Muscle of leg (tissue), 11 donors: ENCODE results near the gene UGT1A6. TPM values are rescaled to one million over a fixed set of nuclear protein-coding genes. Genes with fewer than 3 reads are reported as not detected.
"Not testable (repeated sequence)": the region's sequence is repeated elsewhere in the genome, so short reads cannot be mapped to it uniquely, and the experiment has no call there.

Experiments used
- DNase-seq: peaks from one replicate; pipeline ENCODE4 v3.0.0; 2013
- H3K27ac ChIP-seq: one replicate; pipeline ENCODE4 v1.5.1; 2013; ENCODE audit warnings: mild to moderate bottlenecking, low read length, control low read depth
- H3K27me3 ChIP-seq: one replicate; pipeline ENCODE4 v1.6.1; 2013; ENCODE audit warnings: low read length; ENCODE audit not compliant: control insufficient read depth, insufficient read depth
- H3K36me3 ChIP-seq: one replicate; pipeline ENCODE4 v1.6.1; 2013; ENCODE audit warnings: low read length; ENCODE audit not compliant: control insufficient read depth, insufficient read depth
- H3K4me1 ChIP-seq: one replicate; pipeline ENCODE4 v1.6.1; 2013; ENCODE audit warnings: low read length; ENCODE audit not compliant: control insufficient read depth, insufficient read depth
- H3K4me3 ChIP-seq: one replicate; pipeline ENCODE4 v1.5.1; 2013; ENCODE audit warnings: low read length, control low read depth
- H3K9me3 ChIP-seq: replicated peaks from 2 replicates; pipeline ENCODE4 v1.6.1; 2013; ENCODE audit warnings: low read depth, low read length; ENCODE audit not compliant: control insufficient read depth
- whole genome bisulfite sequencing: methylation state at CpG from one replicate; pipeline ENCODE4 v1.1.5; 2013; ENCODE audit warnings: missing lambda C conversion rate; ENCODE audit not compliant: insufficient coverage; 5-methylcytosine and 5-hydroxymethylcytosine counted together
- polyA plus RNA-seq, 8 donors: library from polyadenylated mRNA; unstranded; fragments of 120-200 nt; gene quantifications; one replicate each; pipeline versions ENCODE4 v1.2.1 to v1.2.3, GENCODE V29; 2013; ENCODE audit warnings: inconsistent platforms in 1 of 8, low replicate concordance in 1 of 8; ENCODE audit not compliant: insufficient read length in 8 of 8, insufficient read depth in 1 of 8
- total RNA-seq: library from RNA; stranded (reverse); fragments of 120-200 nt; gene quantifications from one replicate; pipeline ENCODE4 v1.2.4, GENCODE V29; 2013

UGT1A6 gene
- total and polyA plus RNA-seq, 9 donors, result 0.16 TPM; not detected in 8

DNA sequence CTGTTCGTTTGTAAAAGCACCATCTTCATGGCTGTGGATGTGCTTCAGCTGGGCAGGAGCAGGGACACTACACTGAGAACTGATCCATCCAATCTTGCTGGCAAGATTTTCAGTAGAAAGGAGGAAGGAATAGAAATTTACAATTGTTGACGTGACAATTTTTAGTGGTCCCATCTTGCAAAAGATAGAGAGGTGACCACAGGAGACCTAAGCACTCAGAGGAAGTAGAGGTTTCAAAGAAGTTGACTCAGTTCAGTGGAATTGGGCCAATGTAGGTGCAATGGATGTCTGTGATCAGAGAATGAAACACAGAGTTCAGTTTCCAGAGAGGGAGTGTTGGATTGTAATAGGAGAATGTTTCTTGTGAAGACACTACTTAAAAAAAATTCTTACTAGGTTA is 21.4 kb downstream of the UGT1A6 start:
- Histone ChIP-seq H3K4me3 (no peak overlapping the region), H3K27me3 (peaks cover 2% of the 10 kb centered on the region), H3K4me1 (no peaks in the 10 kb centered on the region), H3K9me3 (no peaks in the 10 kb centered on the region), H3K27ac (no peak overlapping the region), H3K36me3 (no peaks in the 10 kb centered on the region)
- 74% methylated on average over 2 of the region's 2 CpGs for WGBS
- no peak for DNase-seq

GRCh38 chr2:233718552-233718951 is 25.9 kb downstream of the UGT1A6 start, which contains the start of gene UGT1A4:
Gene UGT1A4, plus strand, starts transcription at chr2:233718736. Its CDS starts 85 bp downstream, at chr2:233718821.
- Histone ChIP-seq H3K4me1 (no peaks in the 10 kb centered on the region), H3K4me3 (no peak within 1 kb of the TSS), H3K9me3 (no peaks in the 10 kb centered on the region), H3K36me3 (no peaks in the 10 kb centered on the region), H3K27ac (no peak within 1 kb of the TSS), H3K27me3 (peaks cover 2% of the 10 kb centered on the region)
- no peak for DNase-seq
- 72% methylated on average over 7 of the region's 7 CpGs for WGBS

DNA sequence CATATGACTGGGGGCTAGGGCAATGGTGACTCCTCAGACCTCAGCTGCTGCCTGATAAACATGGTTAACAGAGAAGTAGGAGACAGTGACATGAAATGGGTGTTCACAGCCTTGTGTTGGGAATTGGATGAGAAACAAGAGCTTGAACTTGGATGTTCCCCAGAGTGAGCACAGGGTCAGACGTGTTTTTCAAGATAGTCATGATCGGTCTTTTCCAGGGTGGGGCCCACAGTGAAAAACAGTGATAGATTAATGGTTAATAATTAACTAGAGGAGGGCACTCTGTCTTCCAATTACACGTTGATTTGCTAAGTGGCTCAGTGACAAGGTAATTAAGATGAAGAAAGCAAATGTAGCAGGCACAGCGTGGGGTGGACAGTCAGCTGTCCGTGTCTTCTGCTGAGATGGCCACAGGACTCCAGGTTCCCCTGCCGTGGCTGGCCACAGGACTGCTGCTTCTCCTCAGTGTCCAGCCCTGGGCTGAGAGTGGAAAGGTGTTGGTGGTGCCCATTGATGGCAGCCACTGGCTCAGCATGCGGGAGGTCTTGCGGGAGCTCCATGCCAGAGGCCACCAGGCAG is 36.1 kb downstream of the UGT1A6 start, which contains the start of gene UGT1A3:
TSS of gene UGT1A3 (plus strand) at position 320 of the 579 bp plus-strand sequence. CDS start at position 405, 85 bp downstream.
- no peak within 1 kb of the TSS for H3K4me3 ChIP-seq
- H3K9me3 ChIP-seq, result no peaks in the 10 kb centered on the region
- no peaks in the 10 kb centered on the region for H3K27me3 ChIP-seq
- H3K4me1 ChIP-seq, result no peaks in the 10 kb centered on the region
- 86% methylated on average over 8 of the region's 8 CpGs for WGBS
- DNase-seq, result no peak
- no peaks in the 10 kb centered on the region for H3K36me3 ChIP-seq
- no peak within 1 kb of the TSS for H3K27ac ChIP-seq

DNA sequence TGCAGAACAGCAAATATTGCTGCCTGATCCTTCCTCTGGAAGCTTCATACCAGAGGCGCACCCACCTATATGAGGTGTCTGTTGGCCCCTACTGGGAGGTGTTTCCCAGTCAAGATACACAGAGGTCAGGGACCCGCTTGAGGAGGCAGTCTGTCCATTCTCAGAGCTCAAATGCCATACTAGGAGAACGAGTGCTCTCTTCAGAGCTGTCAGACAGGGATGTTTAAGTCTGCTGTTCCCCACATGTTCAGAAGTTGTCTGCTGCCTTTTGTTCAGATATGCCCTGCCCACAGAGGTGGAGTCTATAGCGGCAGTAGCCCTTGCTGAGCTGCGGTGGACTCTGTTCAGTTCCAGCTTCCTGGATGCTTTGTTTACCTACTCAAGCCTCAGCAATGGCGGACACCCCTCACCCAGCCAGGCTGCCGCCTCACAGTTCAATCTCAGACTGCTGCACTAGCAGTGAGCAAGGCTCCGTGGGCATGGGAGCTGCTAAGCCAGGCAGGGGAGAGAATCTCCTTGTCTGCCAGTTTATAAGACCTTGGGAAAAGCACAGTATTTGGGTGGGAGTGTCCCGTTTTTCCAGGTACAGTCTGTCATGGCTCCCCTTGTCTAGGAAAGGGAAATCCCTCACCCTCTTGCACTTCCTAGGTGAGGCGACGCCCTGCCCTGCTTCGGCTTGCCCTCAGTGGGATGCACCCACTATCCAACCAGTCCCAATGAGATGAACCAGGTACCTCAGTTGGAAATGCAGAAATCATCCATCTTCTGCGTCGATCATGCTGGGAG is 44.4 kb downstream of the UGT1A6 start:
- H3K27me3 ChIP-seq, H3K27ac ChIP-seq, H3K4me3 ChIP-seq, H3K36me3 ChIP-seq, H3K4me1 ChIP-seq, DNase-seq, H3K9me3 ChIP-seq: not testable (repeated sequence)
- 85% methylated on average over 10 of the region's 14 CpGs for WGBS

DNA sequence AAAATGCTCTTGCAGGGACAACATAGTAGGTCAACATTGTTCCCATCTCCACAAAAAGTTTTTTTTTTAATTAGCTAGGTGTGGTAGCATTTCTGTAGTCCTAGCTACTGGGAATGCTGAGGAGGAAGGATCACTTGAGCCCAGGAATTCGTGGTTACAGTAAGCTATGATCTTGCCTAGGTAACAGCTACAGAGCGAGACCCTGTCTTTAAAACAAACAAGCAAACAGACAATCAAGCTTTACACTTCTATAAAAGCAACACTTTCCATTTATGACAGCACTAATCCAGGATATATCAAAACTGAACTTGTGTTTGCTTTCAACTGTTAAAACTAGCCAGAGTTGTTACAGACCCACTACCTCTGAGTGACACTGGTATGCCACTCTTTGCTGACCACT is 48.2 kb downstream of the UGT1A6 start:
- 100% methylated on average over 1 of the region's 2 CpGs for WGBS
- H3K9me3 ChIP-seq, result no peaks in the 10 kb centered on the region
- H3K36me3 ChIP-seq, result no peaks in the 10 kb centered on the region
- H3K27me3 ChIP-seq, result no peaks in the 10 kb centered on the region
- no peak overlapping the region for H3K4me3 ChIP-seq
- H3K4me1 ChIP-seq, result no peaks in the 10 kb centered on the region
- DNase-seq, result no peak
- no peak overlapping the region for H3K27ac ChIP-seq

GRCh38 chr2:233743464-233744259 is 51.0 kb downstream of the UGT1A6 start:
- Histone ChIP-seq H3K36me3 (no peaks in the 10 kb centered on the region), H3K27ac (no peak overlapping the region), H3K9me3 (no peaks in the 10 kb centered on the region), H3K4me3 (no peak overlapping the region), H3K4me1 (no peaks in the 10 kb centered on the region), H3K27me3 (no peaks in the 10 kb centered on the region)
- DNase-seq, result no peak
- WGBS, result 93% methylated on average over 38 of the region's 46 CpGs

DNA sequence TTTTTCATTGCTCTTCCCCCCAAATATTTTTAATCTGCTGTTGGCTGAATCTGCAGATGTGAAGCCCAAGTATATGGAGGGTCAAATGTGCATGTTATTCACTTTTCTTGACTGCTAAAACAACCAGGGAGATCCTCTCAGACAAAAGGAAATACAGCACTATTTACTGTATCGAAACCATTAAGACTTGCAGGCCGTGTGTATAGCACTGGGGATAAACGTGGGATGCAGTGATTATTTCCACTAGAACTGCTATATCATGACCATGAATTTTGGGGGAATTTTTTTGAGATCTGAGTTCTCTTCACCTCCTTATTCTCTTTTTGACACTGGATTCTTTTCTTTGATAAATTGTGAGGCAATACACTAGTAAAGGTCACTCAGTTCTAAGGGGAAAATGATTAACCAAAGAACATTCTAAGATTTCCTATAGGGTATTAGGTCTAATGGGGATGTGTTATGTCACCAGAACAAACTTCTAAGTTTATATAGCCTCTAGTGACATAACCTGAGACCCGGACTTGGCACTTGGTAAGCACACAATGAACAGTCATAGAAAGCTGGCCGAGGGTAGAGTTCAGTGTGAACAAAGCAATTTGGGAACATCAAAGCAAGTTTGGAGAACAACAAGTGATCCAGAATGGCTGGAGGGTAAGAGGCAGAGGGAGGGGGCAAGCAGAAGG is 52.5 kb downstream of the UGT1A6 start:
- Histone ChIP-seq H3K9me3 (no peaks in the 10 kb centered on the region), H3K27me3 (no peaks in the 10 kb centered on the region), H3K27ac (no peak overlapping the region), H3K36me3 (no peaks in the 10 kb centered on the region), H3K4me1 (no peaks in the 10 kb centered on the region), H3K4me3 (no peak overlapping the region)
- DNase-seq, result no peak
- 52% methylated on average over 2 of the region's 5 CpGs for WGBS

DNA sequence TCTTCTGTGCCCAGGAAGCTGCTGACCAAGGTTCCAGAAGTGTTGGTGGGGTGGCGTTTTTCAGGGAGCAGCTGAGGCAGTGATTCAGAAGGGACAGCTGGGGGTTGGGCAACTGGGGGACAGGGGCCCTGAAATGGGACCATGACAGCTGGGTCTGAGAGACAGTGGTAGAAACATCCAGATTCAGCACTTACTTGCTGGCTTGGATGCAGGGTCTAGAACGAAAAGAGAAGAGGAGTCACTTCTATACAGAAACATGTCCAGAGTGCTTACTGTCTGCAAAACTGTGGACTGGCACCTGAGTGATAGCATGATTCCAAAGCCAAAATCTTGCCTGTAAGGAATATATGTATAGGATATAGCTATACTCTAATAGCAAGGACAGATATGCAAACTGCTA is 53.1 kb downstream of the UGT1A6 start:
- not testable (repeated sequence) for H3K27me3 ChIP-seq, H3K4me3 ChIP-seq, H3K9me3 ChIP-seq, H3K36me3 ChIP-seq, H3K4me1 ChIP-seq, H3K27ac ChIP-seq, DNase-seq
- WGBS, result 50% methylated on average over 1 of the region's 2 CpGs

- Histone ChIP-seq H3K4me1 (no peaks in the 10 kb centered on the region), H3K9me3 (no peaks in the 10 kb centered on the region), H3K27ac (no peak overlapping the region), H3K27me3 (no peaks in the 10 kb centered on the region), H3K36me3 (no peaks in the 10 kb centered on the region), H3K4me3 (no peak overlapping the region)
- 82% methylated on average over 9 of the region's 10 CpGs for WGBS
- no peak for DNase-seq
Observed at GRCh38 chr2:233746475-233747282, 54.0 kb downstream of the UGT1A6 start.
